CD4-positive, alpha-beta T cell (primary cell): ENCODE results near the gene TSHZ2. TPM values are rescaled to one million over a fixed set of nuclear protein-coding genes. Genes with fewer than 3 reads are reported as not detected.

Experiments
- ATAC-seq: fragments of 200-7000 bp; cut with Tn5 transposase; one replicate; pipeline ENCODE4 v1.10.0; 2022; ENCODE audit warnings: mild to moderate bottlenecking; ENCODE audit not compliant: poor library complexity
- CTCF ChIA-PET: fragments of 350-600 bp; sonication (Branson Sonifier 250); formaldehyde crosslinking; loops from one replicate; lab custom pipeline; 2021; ENCODE audit warnings: antibody characterized with exemption, inconsistent platforms; lab: Charles Lee
- POLR2A ChIA-PET: fragments of 350-600 bp; sonication (Branson Sonifier 250); formaldehyde crosslinking; loops from one replicate; lab custom pipeline; 2021; ENCODE audit warnings: antibody characterized with exemption, inconsistent platforms; lab: Charles Lee
- DNase-seq, 14 experiments: peaks; one replicate each; pipeline ENCODE4 v3.0.0-alpha.2; 2013 to 2020; ENCODE audit warnings: mixed read lengths in 2 of 14
- H3K27ac ChIP-seq, 2 donors: one replicate each; pipeline versions ENCODE4 v1.5.1 to v1.7.0; 2013; ENCODE audit warnings: low read length in 2 of 2, low read depth in 1 of 2, mild to moderate bottlenecking in 1 of 2
- H3K27me3 ChIP-seq, 2 experiments: 1 replicate in 1 of 2; 2 replicates in 1 of 2; pipeline versions ENCODE4 v1.6.1 to v1.7.0; 2013; ENCODE audit warnings: low read length in 2 of 2, control low read depth in 1 of 2, mild to moderate bottlenecking in 1 of 2, moderate library complexity in 1 of 2; ENCODE audit not compliant: insufficient read depth in 2 of 2, control insufficient read depth in 1 of 2
- H3K36me3 ChIP-seq: one replicate; pipeline ENCODE4 v1.6.1; 2013; ENCODE audit warnings: low read length, control low read depth; ENCODE audit not compliant: insufficient read depth
- H3K4me1 ChIP-seq: one replicate; pipeline ENCODE4 v1.6.1; 2013; ENCODE audit warnings: low read length, control low read depth; ENCODE audit not compliant: insufficient read depth
- H3K4me3 ChIP-seq: one replicate; pipeline ENCODE4 v1.5.1; 2013; ENCODE audit warnings: mild to moderate bottlenecking, low read length, moderate library complexity
- H3K9me3 ChIP-seq, 2 experiments: 1 replicate in 1 of 2; 2 replicates in 1 of 2; pipeline versions ENCODE4 v1.6.1 to v1.7.0; 2013; ENCODE audit warnings: low read length in 2 of 2, mild to moderate bottlenecking in 2 of 2, control low read depth in 1 of 2, moderate library complexity in 1 of 2; ENCODE audit not compliant: control insufficient read depth in 1 of 2, insufficient read depth in 1 of 2
- H3K27ac Mint-ChIP-seq: one replicate; pipeline ENCODE4 v1.8.0; 2020; ENCODE audit warnings: mixed read lengths
- H3K27me3 Mint-ChIP-seq: one replicate; pipeline ENCODE4 v1.8.0; 2021; ENCODE audit warnings: mixed read lengths
- H3K36me3 Mint-ChIP-seq: one replicate; pipeline ENCODE4 v1.8.0; 2021; ENCODE audit warnings: low read depth, mixed read lengths
- H3K4me1 Mint-ChIP-seq: one replicate; pipeline ENCODE4 v1.8.0; 2021; ENCODE audit warnings: low read depth, mixed read lengths
- H3K4me3 Mint-ChIP-seq: one replicate; pipeline ENCODE4 v1.8.0; 2020; ENCODE audit warnings: mild to moderate bottlenecking, mixed read lengths
- H3K9me3 Mint-ChIP-seq: one replicate; pipeline ENCODE4 v1.8.0; 2020; ENCODE audit warnings: mixed read lengths
- intact Hi-C, 2 experiments: fragments of 100-400 bp; cut with DNase I in 1 of 2; cut with micrococcal nuclease in 1 of 2; formaldehyde crosslinking; loops; one replicate each; pipeline versions ENCODE4 v1.15.1 to v1.9.0; 2023 to 2025; cut with DNase I, micrococcal nuclease
- total RNA-seq, 174 experiments: library from RNA in 2 of 174; stranded (reverse) in 2 of 174; gene quantifications; one replicate each; pipeline ENCODE4 v1.2.3 and lab custom pipeline; 2021 to 2026
- TF ChIP-seq, protein P1 (sequence below): fragments of 200-600 bp; IDR thresholded peaks from one replicate; pipeline ENCODE4 v1.8.0; 2022; ENCODE audit warnings: antibody characterized with exemption, mild to moderate bottlenecking

Gene TSHZ2
- total RNA-seq, 2 experiments from 2014 or later = 26.1 to 27.4 TPM

DNA sequence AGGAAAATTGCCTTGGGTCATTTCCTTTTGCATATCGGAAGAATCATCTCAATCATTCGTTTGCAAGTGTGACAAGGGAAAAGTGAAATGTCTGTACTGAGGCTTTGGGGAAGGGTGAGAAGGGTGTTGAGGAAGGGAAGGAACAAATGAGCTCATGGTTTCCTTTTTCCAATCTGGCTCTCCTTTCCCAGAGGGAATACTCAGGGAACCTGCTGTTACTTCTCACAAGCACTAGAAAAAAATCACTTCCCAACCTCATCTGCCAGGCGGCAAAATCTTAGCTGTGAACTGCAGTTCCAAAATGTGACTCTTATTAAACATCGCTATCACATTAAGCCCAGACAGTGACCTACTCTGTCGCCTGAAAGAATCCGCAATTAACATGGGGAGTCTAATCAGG, 363.4 kb downstream of the TSHZ2 start:
- intact Hi-C loops = no loop called here
- no peaks in the 10 kb centered on the region for H3K36me3 ChIP-seq
- no peak overlapping the region for H3K27ac Mint-ChIP-seq
- H3K27me3 Mint-ChIP-seq = no peaks in the 10 kb centered on the region
- no peaks in the 10 kb centered on the region for H3K9me3 ChIP-seq
- no peaks in the 10 kb centered on the region for H3K36me3 Mint-ChIP-seq
- no peaks in the 10 kb centered on the region for H3K4me1 Mint-ChIP-seq
- H3K4me1 ChIP-seq = no peaks in the 10 kb centered on the region
- CTCF ChIA-PET = no interaction called here
- POLR2A ChIA-PET = no interaction called here
- H3K27ac ChIP-seq = no peak overlapping the region
- DNase-seq (no peak), ATAC-seq (no peak)
- TF ChIP-seq, protein P1, sequence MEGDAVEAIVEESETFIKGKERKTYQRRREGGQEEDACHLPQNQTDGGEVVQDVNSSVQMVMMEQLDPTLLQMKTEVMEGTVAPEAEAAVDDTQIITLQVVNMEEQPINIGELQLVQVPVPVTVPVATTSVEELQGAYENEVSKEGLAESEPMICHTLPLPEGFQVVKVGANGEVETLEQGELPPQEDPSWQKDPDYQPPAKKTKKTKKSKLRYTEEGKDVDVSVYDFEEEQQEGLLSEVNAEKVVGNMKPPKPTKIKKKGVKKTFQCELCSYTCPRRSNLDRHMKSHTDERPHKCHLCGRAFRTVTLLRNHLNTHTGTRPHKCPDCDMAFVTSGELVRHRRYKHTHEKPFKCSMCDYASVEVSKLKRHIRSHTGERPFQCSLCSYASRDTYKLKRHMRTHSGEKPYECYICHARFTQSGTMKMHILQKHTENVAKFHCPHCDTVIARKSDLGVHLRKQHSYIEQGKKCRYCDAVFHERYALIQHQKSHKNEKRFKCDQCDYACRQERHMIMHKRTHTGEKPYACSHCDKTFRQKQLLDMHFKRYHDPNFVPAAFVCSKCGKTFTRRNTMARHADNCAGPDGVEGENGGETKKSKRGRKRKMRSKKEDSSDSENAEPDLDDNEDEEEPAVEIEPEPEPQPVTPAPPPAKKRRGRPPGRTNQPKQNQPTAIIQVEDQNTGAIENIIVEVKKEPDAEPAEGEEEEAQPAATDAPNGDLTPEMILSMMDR = no peak
- no peaks in the 10 kb centered on the region for H3K9me3 Mint-ChIP-seq
- no peak overlapping the region for H3K4me3 ChIP-seq
- no peak overlapping the region for H3K4me3 Mint-ChIP-seq
- H3K27me3 ChIP-seq = no peaks in the 10 kb centered on the region

DNA sequence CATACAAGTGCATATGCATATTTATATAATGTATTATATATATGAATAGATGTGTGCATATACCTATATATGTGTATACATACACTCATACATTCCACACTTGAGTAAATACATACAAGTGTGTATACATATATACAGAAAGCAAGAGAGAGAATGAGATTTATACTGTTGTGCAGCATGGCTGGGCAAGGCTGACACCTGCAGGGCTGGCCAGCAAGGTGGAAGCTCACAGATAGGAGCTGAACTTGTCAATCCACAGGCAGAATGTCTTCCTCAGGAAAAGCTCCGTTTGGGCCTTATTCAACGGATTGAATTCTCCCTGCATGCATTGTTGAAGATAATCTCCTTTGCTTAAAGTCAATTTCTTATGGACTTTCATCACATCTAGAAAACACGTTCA, 364.7 kb downstream of the TSHZ2 start:
- no peak overlapping the region for H3K27ac ChIP-seq
- no peak for ATAC-seq
- TF ChIP-seq, protein P1 = no peak
- no peaks in the 10 kb centered on the region for H3K27me3 ChIP-seq
- CTCF ChIA-PET = no interaction called here
- no peak overlapping the region for H3K4me3 ChIP-seq
- POLR2A ChIA-PET = no interaction called here
- intact Hi-C loops = no loop called here
- H3K4me3 Mint-ChIP-seq = no peak overlapping the region
- no peak for DNase-seq
- H3K9me3 Mint-ChIP-seq = no peaks in the 10 kb centered on the region
- H3K36me3 ChIP-seq = no peaks in the 10 kb centered on the region
- no peaks in the 10 kb centered on the region for H3K9me3 ChIP-seq
- H3K27me3 Mint-ChIP-seq = no peaks in the 10 kb centered on the region
- no peaks in the 10 kb centered on the region for H3K36me3 Mint-ChIP-seq
- no peak overlapping the region for H3K27ac Mint-ChIP-seq
- no peaks in the 10 kb centered on the region for H3K4me1 Mint-ChIP-seq
- H3K4me1 ChIP-seq = no peaks in the 10 kb centered on the region

DNA sequence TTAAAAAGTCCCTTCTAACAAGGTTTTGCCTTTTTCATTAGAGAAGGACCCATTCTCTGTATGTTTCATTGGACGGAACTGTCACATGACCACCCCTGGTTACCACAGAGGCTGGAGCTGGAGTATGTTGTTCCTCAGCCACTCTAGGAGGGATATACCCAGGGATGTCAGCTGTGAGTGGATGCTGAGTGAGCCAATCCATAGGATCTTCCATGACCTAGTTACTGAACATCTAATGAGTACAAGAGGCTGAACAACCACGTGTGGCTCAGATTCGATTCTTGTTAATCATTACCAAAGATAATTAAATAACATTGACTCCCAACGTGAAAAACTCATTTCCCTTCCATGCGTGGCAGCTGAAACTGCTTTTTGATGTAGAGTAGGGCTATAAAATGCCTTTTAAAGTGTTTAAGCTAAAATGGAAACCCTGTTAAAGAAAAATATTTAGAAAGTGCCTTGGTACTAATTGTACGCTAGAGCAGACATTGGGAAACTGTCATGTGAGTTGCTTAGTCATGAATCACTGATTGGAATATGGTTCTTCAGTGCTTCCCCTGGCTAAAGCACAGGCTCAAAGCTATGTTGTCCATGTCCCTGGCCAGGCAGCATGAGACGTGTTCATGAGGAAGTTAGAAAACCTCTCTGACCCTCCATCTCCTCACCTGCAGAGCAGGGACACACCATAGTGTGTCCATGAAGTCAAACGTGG, 365.4 kb downstream of the TSHZ2 start:
- Histone ChIP-seq H3K27me3 (no peaks in the 10 kb centered on the region), H3K4me1 (no peaks in the 10 kb centered on the region), H3K4me3 (no peak overlapping the region), H3K9me3 (no peaks in the 10 kb centered on the region), H3K27ac (no peak overlapping the region), H3K36me3 (no peaks in the 10 kb centered on the region)
- Mint-ChIP-seq H3K36me3 (no peaks in the 10 kb centered on the region), H3K9me3 (no peaks in the 10 kb centered on the region), H3K27ac (no peak overlapping the region), H3K4me3 (no peak overlapping the region), H3K27me3 (no peaks in the 10 kb centered on the region), H3K4me1 (no peaks in the 10 kb centered on the region)
- ChIA-PET CTCF (no interaction called here), POLR2A (no interaction called here)
- no peak for ATAC-seq
- no peak for DNase-seq
- TF ChIP-seq, protein P1 = no peak
- intact Hi-C loops = no loop called here
